Measurements from ENCODE around the gene MUL1.

Gene MUL1

GRCh38 chr1:20496241-20496661 lies 11.7 kb downstream of the MUL1 start:
- H3K9ac ChIP-seq: no peak overlapping the region
- no peaks in the 10 kb centered on the region for H3K27me3 ChIP-seq
- no peak for TF ChIP-seq Cebpa-rat (IDR thresholded peaks at IDR 0.05)
- H3K36me3 ChIP-seq: peaks cover 44% of the 10 kb centered on the region
- H3K4me3 ChIP-seq: no peak overlapping the region
- H3K27ac ChIP-seq: no peak overlapping the region
- H3K4me2 ChIP-seq: no peak overlapping the region
- H3K4me1 ChIP-seq: peaks cover 18% of the 10 kb centered on the region
- no peaks in the 10 kb centered on the region for H3K9me3 ChIP-seq
- H4K20me1 ChIP-seq: peaks cover 24% of the 10 kb centered on the region; the same call in 1 of the 2 replicates

- no peak overlapping the region for H3K4me2 ChIP-seq
- TF ChIP-seq Cebpa-rat (IDR thresholded peaks at IDR 0.05): no peak
- peaks cover 18% of the 10 kb centered on the region for H3K4me1 ChIP-seq
- no peaks in the 10 kb centered on the region for H3K9me3 ChIP-seq
- H3K27ac ChIP-seq: no peak overlapping the region
- H3K27me3 ChIP-seq: no peaks in the 10 kb centered on the region
- no peak overlapping the region for H3K9ac ChIP-seq
- H4K20me1 ChIP-seq: peaks cover 22% of the 10 kb centered on the region; the same call in 1 of the 2 replicates
- H3K36me3 ChIP-seq: peaks cover 39% of the 10 kb centered on the region
- no peak overlapping the region for H3K4me3 ChIP-seq
Observed at GRCh38 chr1:20495661-20496060, 12.3 kb downstream of the MUL1 start.

GRCh38 chr1:20494609-20495311 lies 13.2 kb downstream of the MUL1 start:
- Histone ChIP-seq H4K20me1 (peaks cover 16% of the 10 kb centered on the region; the same call in 1 of the 2 replicates), H3K4me2 (peak overlapping the region; percentile 78)
- no peak for TF ChIP-seq Cebpa-rat (IDR thresholded peaks at IDR 0.05)

GRCh38 chr1:20493839-20494608 lies 13.9 kb downstream of the MUL1 start:
- H3K4me2 ChIP-seq: peak overlapping the region; percentile 78
- 0 out of 2 replicates have a peak overlapping the region, but pooled peaks have one; percentile 17 for H3K9ac ChIP-seq
- TF ChIP-seq Cebpa-rat (IDR thresholded peaks at IDR 0.05): no peak
- peaks cover 9% of the 10 kb centered on the region; the same call in 1 of the 2 replicates for H4K20me1 ChIP-seq
- H3K27me3 ChIP-seq: peaks cover 11% of the 10 kb centered on the region
- peaks cover 22% of the 10 kb centered on the region for H3K36me3 ChIP-seq
- peaks cover 18% of the 10 kb centered on the region for H3K4me1 ChIP-seq
- no peaks in the 10 kb centered on the region for H3K9me3 ChIP-seq
- peak overlapping the region; percentile 44; the same call in 1 of the 2 replicates for H3K27ac ChIP-seq
- 0 out of 2 replicates have a peak overlapping the region, but pooled peaks have one; percentile 36 for H3K4me3 ChIP-seq

More at GRCh38 chr1:20494609-20495311, 13.2 kb downstream of the MUL1 start:
- peak overlapping the region; percentile 44; the same call in 1 of the 2 replicates for H3K27ac ChIP-seq
- H3K4me3 ChIP-seq: no peak overlapping the region
- no peaks in the 10 kb centered on the region for H3K9me3 ChIP-seq
- H3K4me1 ChIP-seq: peaks cover 18% of the 10 kb centered on the region
- peaks cover 30% of the 10 kb centered on the region for H3K36me3 ChIP-seq
- no peak overlapping the region for H3K9ac ChIP-seq
- H3K27me3 ChIP-seq: peaks cover 4% of the 10 kb centered on the region; the same call in 1 of the 2 replicates

- Histone ChIP-seq H3K27me3 (peaks cover 18% of the 10 kb centered on the region), H3K9me3 (no peaks in the 10 kb centered on the region), H4K20me1 (peaks cover 2% of the 10 kb centered on the region; the same call in 1 of the 2 replicates), H3K4me2 (peak overlapping the region; percentile 78), H3K9ac (no peak overlapping the region), H3K4me1 (peaks cover 18% of the 10 kb centered on the region), H3K36me3 (peaks cover 15% of the 10 kb centered on the region), H3K27ac (no peak overlapping the region), H3K4me3 (no peak overlapping the region)
- no peak for TF ChIP-seq Cebpa-rat (IDR thresholded peaks at IDR 0.05)
Observed at GRCh38 chr1:20493309-20493708, 14.6 kb downstream of the MUL1 start.

GRCh38 chr1:20492751-20493150 lies 15.2 kb downstream of the MUL1 start:
- peaks cover 24% of the 10 kb centered on the region for H3K27me3 ChIP-seq
- no peaks in the 10 kb centered on the region for H3K9me3 ChIP-seq
- no peak overlapping the region for H3K4me2 ChIP-seq
- no peak overlapping the region for H3K9ac ChIP-seq
- H3K4me1 ChIP-seq: peaks cover 18% of the 10 kb centered on the region
- no peak overlapping the region for H3K4me3 ChIP-seq
- H3K27ac ChIP-seq: no peak overlapping the region
- H4K20me1 ChIP-seq: no peaks in the 10 kb centered on the region; the same call in 1 of the 2 replicates
- no peak for TF ChIP-seq Cebpa-rat (IDR thresholded peaks at IDR 0.05)
- H3K36me3 ChIP-seq: peaks cover 10% of the 10 kb centered on the region

- no peaks in the 10 kb centered on the region for H3K9me3 ChIP-seq
- peaks cover 6% of the 10 kb centered on the region; the same call in 1 of the 2 replicates for H4K20me1 ChIP-seq
- H3K4me1 ChIP-seq: peaks cover 21% of the 10 kb centered on the region
- no peak overlapping the region for H3K4me3 ChIP-seq
- no peak overlapping the region for H3K4me2 ChIP-seq
- TF ChIP-seq Cebpa-rat (IDR thresholded peaks at IDR 0.05): no peak
- H3K9ac ChIP-seq: no peak overlapping the region
- no peak overlapping the region for H3K27ac ChIP-seq
- H3K27me3 ChIP-seq: peaks cover 33% of the 10 kb centered on the region
- H3K36me3 ChIP-seq: peaks cover under 1% of the 10 kb centered on the region; the same call in 1 of the 2 replicates
Observed at GRCh38 chr1:20491866-20492265, 16.1 kb downstream of the MUL1 start.

GRCh38 chr1:20491178-20491577 lies 16.8 kb downstream of the MUL1 start:
- Histone ChIP-seq H3K4me2 (no peak overlapping the region), H3K4me1 (peaks cover 26% of the 10 kb centered on the region), H3K36me3 (no peaks in the 10 kb centered on the region), H3K9ac (no peak overlapping the region), H3K4me3 (no peak overlapping the region), H3K27me3 (peaks cover 40% of the 10 kb centered on the region), H3K27ac (no peak overlapping the region), H3K9me3 (no peaks in the 10 kb centered on the region), H4K20me1 (peaks cover 8% of the 10 kb centered on the region; the same call in 1 of the 2 replicates)
- TF ChIP-seq Cebpa-rat (IDR thresholded peaks at IDR 0.05): no peak

- peak overlapping the region; percentile 74; the same call in 1 of the 2 replicates for H3K4me3 ChIP-seq
- peaks cover 79% of the 10 kb centered on the region for H3K27me3 ChIP-seq
- H3K4me1 ChIP-seq: peaks cover 26% of the 10 kb centered on the region
- no peaks in the 10 kb centered on the region for H3K9me3 ChIP-seq
- peak overlapping the region; percentile 92; the same call in 1 of the 2 replicates for H3K4me2 ChIP-seq
- no peak for TF ChIP-seq Cebpa-rat (IDR thresholded peaks at IDR 0.05)
- H3K36me3 ChIP-seq: no peaks in the 10 kb centered on the region
- H3K27ac ChIP-seq: no peak overlapping the region
- no peak overlapping the region for H3K9ac ChIP-seq
- peaks cover 37% of the 10 kb centered on the region for H4K20me1 ChIP-seq
Observed at GRCh38 chr1:20487236-20487590, 20.7 kb downstream of the MUL1 start.
